Small intestine (tissue), 7 donors: ENCODE data around the gene PCTP. TPM values are rescaled to one million over a fixed set of nuclear protein-coding genes. Genes with fewer than 3 reads are reported as not detected.

Source experiments
- DNase-seq, 2 donors: peaks; one replicate each; pipeline versions ENCODE4 v3.0.0 to v3.0.0-alpha.2; 2013
- FAIRE-seq: peaks from 2 replicates; lab custom pipeline; 2012; peaks lifted over from hg19 to GRCh38; lab: Jason Lieb, UNC
- H3K27ac ChIP-seq, 3 donors: one replicate each; pipeline ENCODE4 v1.5.1; 2013; ENCODE audit warnings: low read length in 2 of 3, mild to moderate bottlenecking in 2 of 3, control low read depth in 1 of 3, inconsistent platforms in 1 of 3, low read depth in 1 of 3, moderate library complexity in 1 of 3
- H3K27me3 ChIP-seq, 3 donors: one replicate each; pipeline ENCODE4 v1.6.1; 2013; ENCODE audit warnings: low read length in 3 of 3, inconsistent platforms in 1 of 3; ENCODE audit not compliant: control insufficient read depth in 3 of 3, insufficient read depth in 3 of 3
- H3K36me3 ChIP-seq, 3 donors: one replicate each; pipeline ENCODE4 v1.6.1; 2013; ENCODE audit warnings: low read length in 3 of 3, inconsistent platforms in 1 of 3, low read depth in 1 of 3, mild to moderate bottlenecking in 1 of 3, moderate library complexity in 1 of 3; ENCODE audit not compliant: control insufficient read depth in 3 of 3, insufficient read depth in 2 of 3
- H3K4me1 ChIP-seq, 3 donors: one replicate each; pipeline ENCODE4 v1.6.1; 2013; ENCODE audit warnings: low read length in 2 of 3, inconsistent platforms in 1 of 3, low read depth in 1 of 3, mild to moderate bottlenecking in 1 of 3, moderate library complexity in 1 of 3; ENCODE audit not compliant: control insufficient read depth in 3 of 3, insufficient read depth in 2 of 3
- H3K4me3 ChIP-seq, 3 donors: one replicate each; pipeline ENCODE4 v1.5.1; 2013; ENCODE audit warnings: low read length in 3 of 3, control low read depth in 1 of 3, inconsistent platforms in 1 of 3, low read depth in 1 of 3, mild to moderate bottlenecking in 1 of 3, moderate library complexity in 1 of 3
- H3K9me3 ChIP-seq, 2 donors: one replicate each; pipeline ENCODE4 v1.6.1; 2013; ENCODE audit warnings: low read depth in 1 of 2, low read length in 1 of 2; ENCODE audit not compliant: control insufficient read depth in 2 of 2, insufficient read depth in 1 of 2
- WGBS, 3 donors: extraction: QIAGEN DNeasy Blood & Tissue Kit; methylation state at CpG; one replicate each; pipeline ENCODE4 v1.1.7; 2013; 5-methylcytosine and 5-hydroxymethylcytosine counted together
- polyA plus RNA-seq, 4 donors: library from polyadenylated mRNA; stranded (reverse) in 3 of 4; unstranded in 1 of 4; fragments of 200-250 nt in 3 of 4; fragments of 120-200 nt in 1 of 4; gene quantifications; one replicate each; pipeline versions ENCODE4 v1.2.1 to v1.2.3, GENCODE V29; 2013
- donor health status: healthy with polysubstance abuse.
- donor health status: control.
- donor health status: control.
- donor health status: Bipolar disorder and iron deficiency.
- donor health status: healthy.

Gene PCTP
- polyA plus RNA-seq, 4 donors = 22.4 to 33.5 (median 25.9) TPM

- Histone ChIP-seq H3K9me3 (no peaks in the 10 kb centered on the region), H3K4me1 (no peaks in the 10 kb centered on the region), H3K27me3 (no peaks in the 10 kb centered on the region), H3K4me3 (no peak overlapping the region), H3K36me3 (peaks cover 0 to 21% (median 0%) of the 10 kb centered on the region in 3 donors), H3K27ac (no peak overlapping the region)
- DNase-seq = no peak
- 55 to 76% (median 57%) methylated on average over 2 of the region's 2 CpGs for WGBS, 3 donors
- no peak for FAIRE-seq
Observed at GRCh38 chr17:55777471-55777971, 26.7 kb downstream of the PCTP start.

GRCh38 chr17:55778389-55779118 lies 27.7 kb downstream of the PCTP start:
- Histone ChIP-seq H3K4me1 (no peaks in the 10 kb centered on the region), H3K36me3 (peaks cover 0 to 18% (median 0%) of the 10 kb centered on the region in 3 donors), H3K27me3 (no peaks in the 10 kb centered on the region), H3K4me3 (no peak overlapping the region), H3K27ac (no peak overlapping the region), H3K9me3 (no peaks in the 10 kb centered on the region)
- no peak for DNase-seq
- 84 to 94% (median 86%) methylated on average over 6 of the region's 6 CpGs for WGBS, 3 donors
- no peak for FAIRE-seq

- no peak for DNase-seq
- H3K4me3 ChIP-seq = no peak overlapping the region
- peak overlapping the region in 1 of 3 donors; percentile 64 for H3K27ac ChIP-seq
- WGBS, 3 donors = 59 to 82% (median 78%) methylated on average over 16 of the region's 16 CpGs
- no peaks in the 10 kb centered on the region for H3K4me1 ChIP-seq
- H3K27me3 ChIP-seq = no peaks in the 10 kb centered on the region
- peaks cover 0 to 1% (median 0%) of the 10 kb centered on the region in 3 donors for H3K36me3 ChIP-seq
- H3K9me3 ChIP-seq = no peaks in the 10 kb centered on the region
- FAIRE-seq = no peak
Observed at GRCh38 chr17:55783684-55784245, 32.9 kb downstream of the PCTP start.

GRCh38 chr17:55784666-55785065 lies 33.8 kb downstream of the PCTP start:
- DNase-seq (no peak), FAIRE-seq (no peak)
- WGBS, 3 donors = 40 to 61% (median 57%) methylated on average over 2 of the region's 2 CpGs
- Histone ChIP-seq H3K27me3 (no peaks in the 10 kb centered on the region), H3K4me1 (no peaks in the 10 kb centered on the region), H3K9me3 (no peaks in the 10 kb centered on the region), H3K36me3 (no peaks in the 10 kb centered on the region), H3K27ac (no peak overlapping the region), H3K4me3 (no peak overlapping the region)

GRCh38 chr17:55785181-55785580 lies 34.3 kb downstream of the PCTP start:
- no peaks in the 10 kb centered on the region for H3K9me3 ChIP-seq
- no peaks in the 10 kb centered on the region for H3K36me3 ChIP-seq
- no peaks in the 10 kb centered on the region for H3K4me1 ChIP-seq
- H3K4me3 ChIP-seq = no peak overlapping the region
- FAIRE-seq (no peak), DNase-seq (no peak)
- H3K27ac ChIP-seq = no peak overlapping the region
- no peaks in the 10 kb centered on the region for H3K27me3 ChIP-seq
- 42 to 59% (median 52%) methylated on average over 1 of the region's 1 CpG for WGBS, 3 donors

DNA sequence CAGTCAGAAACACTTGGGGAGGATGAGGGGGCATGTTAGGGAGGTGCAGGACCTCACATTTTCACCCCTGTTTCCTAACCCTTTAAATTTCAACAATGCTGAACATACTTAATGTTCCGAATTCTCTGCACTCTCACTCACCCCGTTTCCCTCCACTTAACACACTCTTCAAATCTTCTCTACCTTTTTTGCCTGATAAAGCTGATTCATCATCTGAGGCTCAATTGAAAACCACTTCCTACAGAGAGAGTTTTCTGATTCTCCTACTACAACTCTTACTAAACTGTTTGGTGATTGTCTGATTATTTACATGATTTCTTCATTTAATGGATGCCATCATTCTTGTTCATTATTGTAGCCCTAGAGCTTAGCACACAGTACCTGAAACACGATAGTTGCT lies 42.4 kb downstream of the PCTP start:
- FAIRE-seq (no peak), DNase-seq (no peak)
- Histone ChIP-seq H3K4me1 (no peaks in the 10 kb centered on the region), H3K36me3 (no peaks in the 10 kb centered on the region), H3K27me3 (no peaks in the 10 kb centered on the region), H3K4me3 (no peak overlapping the region), H3K9me3 (no peaks in the 10 kb centered on the region), H3K27ac (no peak overlapping the region)
- 83 to 87% (median 87%) methylated on average over 3 of the region's 3 CpGs for WGBS, 3 donors

GRCh38 chr17:55794725-55795482 lies 44.1 kb downstream of the PCTP start:
- Histone ChIP-seq H3K4me3 (no peak overlapping the region), H3K27ac (no peak overlapping the region), H3K36me3 (no peaks in the 10 kb centered on the region), H3K9me3 (no peaks in the 10 kb centered on the region), H3K27me3 (no peaks in the 10 kb centered on the region), H3K4me1 (no peaks in the 10 kb centered on the region)
- FAIRE-seq (no peak), DNase-seq (no peak)
- 38 to 52% (median 42%) methylated on average over 6 of the region's 6 CpGs for WGBS, 3 donors

GRCh38 chr17:55806745-55807495 lies 56.1 kb downstream of the PCTP start:
- no peaks in the 10 kb centered on the region for H3K27me3 ChIP-seq
- DNase-seq (no peak), FAIRE-seq (no peak)
- no peak overlapping the region for H3K27ac ChIP-seq
- H3K9me3 ChIP-seq = no peaks in the 10 kb centered on the region
- WGBS, 3 donors = 79 to 86% (median 80%) methylated on average over 2 of the region's 2 CpGs
- no peaks in the 10 kb centered on the region for H3K4me1 ChIP-seq
- no peaks in the 10 kb centered on the region for H3K36me3 ChIP-seq
- H3K4me3 ChIP-seq = no peak overlapping the region
